Activated T-helper 9 cell treated with anti-CD3 and anti-CD28 coated beads, Interleukin-2, amount 50 U/mL, for 16 hours (primary cell): Measurements from ENCODE around the gene XPR1.

Source experiments
- DNase-seq: peaks from one replicate; pipeline ENCODE4 v3.0.0-alpha.2; 2020; ENCODE audit warnings: low read depth

Gene XPR1

GRCh38 chr1:180933141-180933540, 301.3 kb downstream of the XPR1 start:
- DNase-seq: no peak

- DNase-seq: no peak
Observed at GRCh38 chr1:180934563-180934962, 302.7 kb downstream of the XPR1 start.

GRCh38 chr1:180935326-180936109, 303.7 kb downstream of the XPR1 start:
- DNase-seq: no peak

GRCh38 chr1:180936110-180937011, 304.5 kb downstream of the XPR1 start:
- DNase-seq: no peak

- DNase-seq: no peak
Observed at GRCh38 chr1:180937012-180937372, 305.2 kb downstream of the XPR1 start.

GRCh38 chr1:180937624-180938225, 305.9 kb downstream of the XPR1 start:
- no peak for DNase-seq

- no peak for DNase-seq
Observed at GRCh38 chr1:180939073-180939710, 307.4 kb downstream of the XPR1 start.

- DNase-seq: no peak
Observed at GRCh38 chr1:180939711-180940103, 307.9 kb downstream of the XPR1 start.
